GM19193 (cell line): ENCODE measurements around the gene GINS2.

Source experiments
- POLR2A ChIP-seq: IDR thresholded peaks from 4 replicates; pipeline ENCODE4 v1.6.1; 2011; ENCODE audit not compliant: insufficient read depth, insufficient read length; ENCODE audit errors: extremely low read depth

Gene GINS2

DNA sequence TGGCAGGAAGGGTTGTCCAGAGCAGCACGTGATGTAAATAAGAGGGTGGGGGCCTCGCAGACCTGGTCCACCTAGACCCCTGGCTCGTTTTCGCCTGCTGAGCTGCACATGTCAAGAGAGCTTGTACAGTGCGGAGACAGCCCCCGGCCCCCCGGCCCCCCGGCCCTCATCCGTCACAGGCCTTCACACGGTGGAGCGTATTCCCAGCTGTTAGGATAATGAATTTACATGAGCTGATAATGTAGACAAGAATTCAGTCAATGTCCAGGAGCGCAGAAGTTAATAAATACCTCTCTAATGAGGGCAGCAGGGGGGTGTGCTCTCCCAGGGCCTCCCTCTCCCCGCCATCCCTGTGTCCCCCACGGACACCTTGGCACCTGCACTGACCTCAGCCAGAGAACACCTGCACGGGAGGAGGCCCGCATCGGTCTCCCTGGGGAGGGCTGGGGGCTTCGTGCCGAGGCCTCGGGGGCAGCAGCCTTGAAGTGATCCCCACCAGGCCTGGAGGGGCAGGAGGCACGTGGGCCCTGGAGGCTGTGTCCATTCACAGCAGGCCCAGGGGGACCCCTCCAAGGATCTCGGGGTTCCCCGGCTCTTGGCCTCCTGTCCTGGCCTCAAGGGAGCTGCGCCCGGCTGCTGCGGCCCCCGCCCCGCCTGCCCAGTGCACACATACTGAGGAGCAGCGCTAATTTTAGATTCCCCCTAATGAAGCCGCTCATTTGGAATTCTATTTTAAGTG lies 61.1 kb downstream of the GINS2 start:
- TF ChIP-seq POLR2A, result no peak

GRCh38 chr16:85627089-85627488 lies 61.7 kb downstream of the GINS2 start:
- no peak for TF ChIP-seq POLR2A
